GM20431 (cell line): Measurements from ENCODE around the gene LSP1.

Experiments
- in situ Hi-C: fragments of 300-500 bp; cut with MseI, MboI; formaldehyde crosslinking; loops from one replicate; pipeline ENCODE4 v1.15.0; 2020; ENCODE audit warnings: low sequenced_read_pairs; ENCODE audit not compliant: unreplicated experiment

Gene LSP1

GRCh38 chr11:1845561-1846452 is 7.1 kb upstream of the LSP1 start:
- in situ Hi-C loops = no loop called here

- in situ Hi-C loops = no loop called here
Observed at GRCh38 chr11:1846453-1846932, 6.4 kb upstream of the LSP1 start.

GRCh38 chr11:1847006-1847735 is 5.7 kb upstream of the LSP1 start:
- in situ Hi-C loops = no loop called here

- in situ Hi-C loops = no loop called here
Observed at GRCh38 chr11:1847926-1848639, 4.8 kb upstream of the LSP1 start.

GRCh38 chr11:1848640-1849430 is 4.0 kb upstream of the LSP1 start:
- in situ Hi-C loops = no loop called here

GRCh38 chr11:1851468-1852180 is 1.3 kb upstream of the LSP1 start:
- in situ Hi-C loops = no loop called here

GRCh38 chr11:1852271-1852876 is 510 bp upstream of the LSP1 start:
- in situ Hi-C loops = no loop called here

- in situ Hi-C loops = no loop called here
Observed at GRCh38 chr11:1853376-1854131, 670 bp downstream of the LSP1 start.

GRCh38 chr11:1854132-1854948 is 1.5 kb downstream of the LSP1 start:
- in situ Hi-C loops = no loop called here

GRCh38 chr11:1854949-1855885 is 2.3 kb downstream of the LSP1 start:
- in situ Hi-C loops = no loop called here

- in situ Hi-C loops = no loop called here
Observed at GRCh38 chr11:1855886-1856265, 3.0 kb downstream of the LSP1 start.

- in situ Hi-C loops = no loop called here
Observed at GRCh38 chr11:1856306-1857005, 3.6 kb downstream of the LSP1 start.

GRCh38 chr11:1857064-1857463 is 4.2 kb downstream of the LSP1 start:
- in situ Hi-C loops = no loop called here

GRCh38 chr11:1858154-1858553 is 5.3 kb downstream of the LSP1 start:
- in situ Hi-C loops = no loop called here

- in situ Hi-C loops = no loop called here
Observed at GRCh38 chr11:1858576-1858975, 5.7 kb downstream of the LSP1 start.

GRCh38 chr11:1859004-1859403 is 6.1 kb downstream of the LSP1 start:
- in situ Hi-C loops = no loop called here
